ENCODE data around the gene USP49. TPM values are rescaled to one million over a fixed set of nuclear protein-coding genes. Genes with fewer than 3 reads are reported as not detected.
A peak's percentile ranks its signal among the peaks of the same experiment; 100 is the strongest.
"Not testable (repeated sequence)": the region's sequence is repeated elsewhere in the genome, so short reads cannot be mapped to it uniquely, and the experiment has no call there.

Gene USP49
- total RNA-seq (1 to 10 TPM; 1.3 TPM), total RNA-seq (0.60 to 8.2 (median 2.6) reads per million in 172 experiments)
- polyA plus RNA-seq (2013, experiment 1 of 2): 1.7 TPM
- 2.8 TPM for polyA plus RNA-seq (2013, experiment 2 of 2)

DNA sequence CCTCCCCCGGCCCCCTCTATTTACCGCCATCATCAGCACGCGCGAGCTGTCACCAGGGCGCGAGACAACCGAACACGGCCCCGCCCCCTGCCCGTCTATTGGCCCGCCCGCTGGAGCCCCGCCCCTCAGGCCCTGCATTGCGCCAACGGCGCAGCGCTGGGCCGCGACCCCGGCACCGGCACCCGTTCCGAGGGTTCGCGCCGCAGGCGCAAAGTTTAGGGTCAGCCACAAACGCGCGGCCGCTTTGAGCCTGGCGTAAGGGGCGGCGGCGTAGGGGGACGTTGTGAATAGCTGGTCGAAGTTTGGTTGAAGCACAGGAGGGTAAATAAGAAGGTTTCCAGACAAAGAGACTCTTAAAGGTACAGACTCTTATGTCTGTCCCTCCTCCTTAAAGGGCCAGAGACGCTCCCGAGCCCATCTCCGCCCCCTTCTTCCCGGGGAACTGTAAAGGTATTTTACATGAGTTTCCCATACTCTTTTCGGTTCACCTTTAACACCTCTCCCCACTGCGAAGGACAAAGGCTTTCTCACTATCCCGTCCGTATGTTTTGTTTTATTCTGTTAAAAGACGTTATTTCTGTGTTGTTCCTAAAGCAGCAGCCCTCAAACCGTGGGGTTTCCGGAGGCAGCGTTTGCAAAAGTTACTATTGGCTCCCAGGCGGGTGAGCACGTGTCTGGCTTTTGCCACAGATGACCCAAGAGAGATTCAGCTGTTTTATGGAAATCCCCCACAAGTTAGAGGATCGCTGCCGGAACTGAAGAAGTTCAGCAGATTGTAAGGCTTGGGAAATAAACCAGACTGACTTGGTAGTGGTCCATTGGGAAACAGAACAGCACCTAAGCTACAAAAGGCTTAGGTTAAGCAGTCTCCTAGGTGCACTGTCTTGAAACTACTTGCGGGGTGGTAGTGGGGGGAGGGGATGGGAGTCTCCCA lies at the start of gene USP49:
USP49 (minus strand) TSS at position 76 of the 934 bp plus-strand sequence. CDS start 88,392 bp downstream, outside the sequence.
- Histone ChIP-seq H3K4me1 (ENCODE audit: insufficient read depth, low read length) (peaks cover 21% of the 10 kb centered on the region), H3K27ac (ENCODE audit: low read depth in 1 of 2, low read length in 2 of 2) (peak within 1 kb of the TSS; percentile 77 to 80), H3K4me3 (ENCODE audit: low read length) (peak within 1 kb of the TSS; percentile 84), H3K27me3 (ENCODE audit: control insufficient read depth in 1 of 2, insufficient read depth in 2 of 2, low read length in 2 of 2) (no peaks in the 10 kb centered on the region), H3K9me3 (ENCODE audit: control insufficient read depth in 1 of 2, insufficient read depth in 1 of 2, low read length in 2 of 2) (no peaks in the 10 kb centered on the region), H3K36me3 (ENCODE audit: insufficient read depth, low read length) (no peaks in the 10 kb centered on the region)
- TF ChIP-seq, protein P1, sequence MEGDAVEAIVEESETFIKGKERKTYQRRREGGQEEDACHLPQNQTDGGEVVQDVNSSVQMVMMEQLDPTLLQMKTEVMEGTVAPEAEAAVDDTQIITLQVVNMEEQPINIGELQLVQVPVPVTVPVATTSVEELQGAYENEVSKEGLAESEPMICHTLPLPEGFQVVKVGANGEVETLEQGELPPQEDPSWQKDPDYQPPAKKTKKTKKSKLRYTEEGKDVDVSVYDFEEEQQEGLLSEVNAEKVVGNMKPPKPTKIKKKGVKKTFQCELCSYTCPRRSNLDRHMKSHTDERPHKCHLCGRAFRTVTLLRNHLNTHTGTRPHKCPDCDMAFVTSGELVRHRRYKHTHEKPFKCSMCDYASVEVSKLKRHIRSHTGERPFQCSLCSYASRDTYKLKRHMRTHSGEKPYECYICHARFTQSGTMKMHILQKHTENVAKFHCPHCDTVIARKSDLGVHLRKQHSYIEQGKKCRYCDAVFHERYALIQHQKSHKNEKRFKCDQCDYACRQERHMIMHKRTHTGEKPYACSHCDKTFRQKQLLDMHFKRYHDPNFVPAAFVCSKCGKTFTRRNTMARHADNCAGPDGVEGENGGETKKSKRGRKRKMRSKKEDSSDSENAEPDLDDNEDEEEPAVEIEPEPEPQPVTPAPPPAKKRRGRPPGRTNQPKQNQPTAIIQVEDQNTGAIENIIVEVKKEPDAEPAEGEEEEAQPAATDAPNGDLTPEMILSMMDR (IDR thresholded peaks at IDR 0.05): no peak
- Mint-ChIP-seq H3K27me3 (no peaks in the 10 kb centered on the region), H3K36me3 (ENCODE audit: low read depth) (no peaks in the 10 kb centered on the region), H3K4me3 (no peak within 1 kb of the TSS), H3K4me1 (ENCODE audit: low read depth) (peaks cover 12% of the 10 kb centered on the region), H3K27ac (no peak within 1 kb of the TSS), H3K9me3 (no peaks in the 10 kb centered on the region)
- DNase-seq (peak; percentile 79 to 96 (median 88)), ATAC-seq (ENCODE audit: poor library complexity) (peak; percentile 93)
- ChIA-PET POLR2A (interaction anchor here (0.9 to 2.2 kb wide), 9 partner anchors 25 to 162 kb away, joined by 3 to 12 read pairs (median 4); partner anchors contain the start of genes BYSL, MED20, TAF8 and TOMM6), CTCF (interaction anchor here (0.7 to 2.7 kb wide), 4 partner anchors 26 to 149 kb away, joined by 3 to 24 read pairs (median 6); partner anchors contain the start of genes BYSL, MED20 and TOMM6)
- intact Hi-C loops (cut with DNase I, micrococcal nuclease): loop anchor here (1.0 to 10.0 kb wide), 7 partner anchors 26 to 1159 kb away; partner anchors contain the start of genes BYSL (in 2 of the 2), MED20 (in 2 of the 2), CUL7 (in 1 of the 2) and KLC4 (in 1 of the 2)

DNA sequence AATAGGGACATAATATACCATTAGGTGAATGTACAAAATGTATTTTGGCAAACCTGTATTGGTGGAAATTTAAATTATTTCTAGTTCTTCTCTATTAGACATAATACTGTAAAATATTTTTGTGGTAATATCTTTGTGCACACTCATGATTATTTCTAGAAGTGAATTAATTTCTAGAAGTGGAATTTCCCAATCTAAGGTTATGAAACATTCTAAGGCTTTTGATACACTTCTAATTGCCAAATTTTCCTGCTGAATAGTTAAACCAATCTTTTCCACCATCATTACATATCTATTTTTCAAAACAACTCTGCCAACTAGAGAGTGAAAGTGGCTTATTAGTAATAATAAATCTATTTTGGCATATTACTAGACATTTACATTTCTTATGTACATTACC lies 48.3 kb upstream of the USP49 start:
- H3K4me3 ChIP-seq (ENCODE audit: low read length): no peak overlapping the region
- TF ChIP-seq, protein P1 (IDR thresholded peaks at IDR 0.05): no peak
- H3K36me3 ChIP-seq (ENCODE audit: insufficient read depth, low read length): peaks cover 27% of the 10 kb centered on the region
- DNase-seq (no peak), ATAC-seq (ENCODE audit: poor library complexity) (no peak)
- no peaks in the 10 kb centered on the region for H3K9me3 ChIP-seq (ENCODE audit: control insufficient read depth in 1 of 2, insufficient read depth in 1 of 2, low read length in 2 of 2)
- H3K27me3 ChIP-seq (ENCODE audit: control insufficient read depth in 1 of 2, insufficient read depth in 2 of 2, low read length in 2 of 2): no peaks in the 10 kb centered on the region
- peak overlapping the region; percentile 16 for H3K4me3 Mint-ChIP-seq
- no peaks in the 10 kb centered on the region for H3K27me3 Mint-ChIP-seq
- peak overlapping the region in 1 of 2 donors; percentile 1 for H3K27ac ChIP-seq (ENCODE audit: low read depth in 1 of 2, low read length in 2 of 2)
- H3K36me3 Mint-ChIP-seq (ENCODE audit: low read depth): peaks cover 57% of the 10 kb centered on the region
- H3K4me1 Mint-ChIP-seq (ENCODE audit: low read depth): peaks cover 72% of the 10 kb centered on the region
- H3K4me1 ChIP-seq (ENCODE audit: insufficient read depth, low read length): peaks cover 61% of the 10 kb centered on the region
- H3K9me3 Mint-ChIP-seq: no peaks in the 10 kb centered on the region
- ChIA-PET CTCF (interaction anchor here (0.7 to 1.7 kb wide), 3 partner anchors 22 to 101 kb away, joined by 3 to 6 read pairs (median 4); partner anchors contain the start of genes BYSL and MED20), POLR2A (interaction anchor here (1.9 to 2.3 kb wide), 2 partner anchors 20 to 97 kb away, joined by 5 read pairs; no protein-coding TSS in a partner anchor)
- intact Hi-C loops (cut with DNase I, micrococcal nuclease): loop anchor here in 1 of 2 experiments (5.0 kb wide), 1 partner anchor 34 kb away; no protein-coding TSS in a partner anchor
- H3K27ac Mint-ChIP-seq: peak overlapping the region; percentile 74

DNA sequence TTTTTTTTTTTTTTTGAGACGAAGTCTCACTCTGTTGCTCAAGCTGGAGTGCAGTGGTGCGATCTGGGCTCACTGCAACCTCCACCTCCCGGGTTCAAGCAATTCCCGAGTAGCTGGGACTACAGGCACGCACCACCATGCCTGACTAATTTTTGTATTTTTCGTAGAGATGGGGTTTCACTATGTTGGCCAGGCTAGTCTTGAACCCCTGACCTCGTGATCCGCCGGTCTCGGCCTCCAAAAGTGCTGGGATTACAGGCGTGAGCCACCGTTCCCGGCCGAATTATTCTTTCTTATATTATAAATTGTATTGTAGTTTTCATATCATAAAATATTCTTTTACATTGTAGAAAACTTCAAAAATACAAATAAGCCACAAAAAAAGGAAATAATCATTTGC lies 47.7 kb upstream of the USP49 start:
- ChIA-PET POLR2A (interaction anchor here (0.6 to 2.3 kb wide), 11 partner anchors 20 to 108 kb away, joined by 3 to 13 read pairs (median 4); partner anchors contain the start of genes BYSL, MED20 and TAF8), CTCF (interaction anchor here (0.6 to 1.7 kb wide), 7 partner anchors 14 to 156 kb away, joined by 3 to 6 read pairs (median 5); partner anchors contain the start of genes BYSL, MED20 and TOMM6)
- H3K9me3 Mint-ChIP-seq; ATAC-seq (ENCODE audit: poor library complexity); DNase-seq; H3K27me3 Mint-ChIP-seq; H3K4me3 Mint-ChIP-seq; H3K9me3 ChIP-seq (ENCODE audit: control insufficient read depth in 1 of 2, insufficient read depth in 1 of 2, low read length in 2 of 2); H3K27ac ChIP-seq (ENCODE audit: low read depth in 1 of 2, low read length in 2 of 2); H3K4me3 ChIP-seq (ENCODE audit: low read length); H3K27me3 ChIP-seq (ENCODE audit: control insufficient read depth in 1 of 2, insufficient read depth in 2 of 2, low read length in 2 of 2): not testable (repeated sequence)
- Mint-ChIP-seq H3K36me3 (ENCODE audit: low read depth) (peaks cover 59% of the 10 kb centered on the region), H3K27ac (peak overlapping the region; percentile 90), H3K4me1 (ENCODE audit: low read depth) (peaks cover 74% of the 10 kb centered on the region)
- Histone ChIP-seq H3K36me3 (ENCODE audit: insufficient read depth, low read length) (peaks cover 23% of the 10 kb centered on the region), H3K4me1 (ENCODE audit: insufficient read depth, low read length) (peaks cover 62% of the 10 kb centered on the region)
- intact Hi-C loops (cut with DNase I, micrococcal nuclease): loop anchor here in 1 of 2 experiments (5.0 kb wide), 1 partner anchor 34 kb away; no protein-coding TSS in a partner anchor

All from CD4-positive, alpha-beta T cell (primary cell).